ENCODE data around the gene LARGE1. TPM values are rescaled to one million over a fixed set of nuclear protein-coding genes. Genes with fewer than 3 reads are reported as not detected.

Gene LARGE1
- total and polyA plus RNA-seq, 9 of the 15 experiments (the other 6 are each of a cell fraction or from before 2014, with no cell fraction given), result 0.01 to 0.66 (median 0.14) TPM; not detected in 2

DNA sequence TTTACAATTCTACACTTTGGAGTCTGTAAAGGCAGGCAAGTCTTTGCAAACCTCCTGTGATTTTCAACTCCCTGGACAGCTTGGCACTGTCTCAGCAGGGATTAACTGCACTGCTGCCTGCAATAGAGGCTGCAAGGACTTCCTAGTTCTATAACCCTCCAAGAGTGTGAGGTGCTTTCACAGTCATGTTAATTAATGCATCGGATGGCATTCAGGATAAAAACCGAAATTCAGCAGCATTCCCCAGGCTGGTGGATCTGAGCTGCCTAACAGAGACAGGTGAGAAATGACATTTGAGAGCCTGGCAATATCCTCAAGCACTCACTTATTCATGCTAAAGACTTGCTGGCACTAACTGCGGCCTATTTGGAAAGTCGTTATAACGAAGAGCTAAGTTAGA, 85.0 kb downstream of the LARGE1 start:
- ChIA-PET CTCF (ENCODE audit: low intra/inter-chr PET ratio) (no interaction called here), POLR2A (no interaction called here)
- H2AFZ ChIP-seq (ENCODE audit: low read depth, low read length), result no peak overlapping the region
- no peaks in the 10 kb centered on the region for H3K79me2 ChIP-seq (ENCODE audit: control insufficient read depth, insufficient read depth, low read length)
- DNase-seq (ENCODE audit: extremely low read depth in 1 of 4, low spot score in 3 of 4) (no peak), ATAC-seq (no peak), FAIRE-seq (no peak)
- TF ChIP-seq ZBTB49 (CRISPR knock-in tag; IDR thresholded peaks at IDR 0.05; ENCODE audit: borderline replicate concordance), result no peak
- TF ChIP-seq HDAC3 (IDR thresholded peaks at IDR 0.05; ENCODE audit: borderline replicate concordance, partially characterized antibody), result no peak
- no peak for TF ChIP-seq KDM2B (CRISPR knock-in tag; IDR thresholded peaks at IDR 0.05)
- no peak for TF ChIP-seq ZKSCAN8 (CRISPR knock-in tag; IDR thresholded peaks at IDR 0.05)
- no peak for TF ChIP-seq BHLHE40 (IDR thresholded peaks at IDR 0.05; ENCODE audit: low read length)
- TF ChIP-seq, protein P1, sequence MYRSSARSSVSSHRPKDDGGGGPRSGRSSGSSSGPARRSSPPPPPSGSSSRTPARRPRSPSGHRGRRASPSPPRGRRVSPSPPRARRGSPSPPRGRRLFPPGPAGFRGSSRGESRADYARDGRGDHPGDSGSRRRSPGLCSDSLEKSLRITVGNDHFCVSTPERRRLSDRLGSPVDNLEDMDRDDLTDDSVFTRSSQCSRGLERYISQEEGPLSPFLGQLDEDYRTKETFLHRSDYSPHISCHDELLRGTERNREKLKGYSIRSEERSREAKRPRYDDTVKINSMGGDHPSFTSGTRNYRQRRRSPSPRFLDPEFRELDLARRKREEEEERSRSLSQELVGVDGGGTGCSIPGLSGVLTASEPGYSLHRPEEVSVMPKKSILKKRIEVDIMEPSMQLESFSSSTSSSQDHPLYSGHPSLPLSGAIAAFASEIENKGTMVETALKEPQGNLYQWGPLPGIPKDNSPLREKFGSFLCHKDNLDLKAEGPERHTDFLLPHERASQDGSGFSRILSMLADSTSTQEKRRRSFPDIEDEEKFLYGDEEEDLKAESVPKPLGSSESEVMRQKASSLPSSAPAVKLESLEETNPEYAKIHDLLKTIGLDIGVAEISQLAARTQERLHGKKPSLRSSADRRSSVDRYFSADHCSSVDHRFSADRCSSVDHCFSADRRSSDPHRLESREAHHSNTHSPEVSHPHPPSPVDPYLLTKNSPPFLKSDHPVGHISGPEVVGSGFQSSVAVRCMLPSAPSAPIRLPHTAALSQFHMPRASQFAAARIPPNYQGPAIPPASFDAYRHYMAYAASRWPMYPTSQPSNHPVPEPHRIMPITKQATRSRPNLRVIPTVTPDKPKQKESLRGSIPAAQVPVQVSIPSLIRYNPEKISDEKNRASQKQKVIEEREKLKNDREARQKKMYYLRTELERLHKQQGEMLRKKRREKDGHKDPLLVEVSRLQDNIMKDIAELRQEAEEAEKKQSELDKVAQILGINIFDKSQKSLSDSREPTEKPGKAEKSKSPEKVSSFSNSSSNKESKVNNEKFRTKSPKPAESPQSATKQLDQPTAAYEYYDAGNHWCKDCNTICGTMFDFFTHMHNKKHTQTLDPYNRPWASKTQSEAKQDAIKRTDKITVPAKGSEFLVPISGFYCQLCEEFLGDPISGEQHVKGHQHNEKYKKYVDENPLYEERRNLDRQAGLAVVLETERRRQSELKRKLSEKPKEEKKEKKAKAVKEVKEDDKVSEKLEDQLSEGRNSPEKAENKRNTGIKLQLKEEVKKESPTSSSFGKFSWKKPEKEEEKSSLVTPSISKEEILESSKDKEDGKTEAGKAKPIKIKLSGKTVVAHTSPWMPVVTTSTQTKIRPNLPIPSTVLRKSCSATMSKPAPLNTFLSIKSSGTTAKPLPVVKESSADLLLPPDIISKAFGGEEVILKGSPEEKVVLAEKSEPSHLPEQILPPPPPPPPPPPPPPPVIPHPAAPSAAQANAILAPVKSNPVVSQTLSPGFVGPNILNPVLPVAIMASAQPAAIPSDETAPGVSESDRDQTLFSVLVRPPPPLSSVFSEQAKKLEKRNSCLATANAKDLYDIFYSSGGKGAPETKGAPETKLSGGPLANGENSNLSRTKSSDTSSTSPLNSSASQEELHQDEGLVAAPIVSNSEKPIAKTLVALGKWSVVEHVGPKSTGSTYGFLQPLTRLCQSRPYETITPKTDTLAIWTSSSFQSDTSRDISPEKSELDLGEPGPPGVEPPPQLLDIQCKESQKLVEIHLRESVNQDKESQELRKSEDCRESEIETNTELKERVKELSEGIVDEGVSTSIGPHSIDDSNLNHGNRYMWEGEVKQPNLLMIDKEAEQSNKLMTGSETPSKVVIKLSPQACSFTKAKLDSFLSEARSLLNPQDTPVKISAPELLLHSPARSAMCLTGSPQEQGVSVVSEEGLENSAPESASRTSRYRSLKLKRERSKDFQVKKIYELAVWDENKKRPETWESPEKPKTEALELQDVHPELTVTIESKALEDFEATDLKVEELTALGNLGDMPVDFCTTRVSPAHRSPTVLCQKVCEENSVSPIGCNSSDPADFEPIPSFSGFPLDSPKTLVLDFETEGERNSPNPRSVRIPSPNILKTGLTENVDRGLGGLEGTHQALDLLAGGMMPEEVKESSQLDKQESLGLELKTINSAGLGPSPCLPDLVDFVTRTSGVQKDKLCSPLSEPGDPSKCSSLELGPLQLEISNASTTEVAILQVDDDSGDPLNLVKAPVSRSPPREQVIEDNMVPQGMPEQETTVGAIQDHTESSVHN (IDR thresholded peaks at IDR 0.05; ENCODE audit: borderline replicate concordance in 1 of 2, low read depth in 1 of 2), result no peak
- TF ChIP-seq ILF3 (IDR thresholded peaks at IDR 0.05; ENCODE audit: borderline replicate concordance), result no peak
- no peak overlapping the region for H3K9ac ChIP-seq (ENCODE audit: insufficient read depth in 1 of 2, low read depth in 2 of 2, low read length in 2 of 2)
- no peaks in the 10 kb centered on the region for H3K9me1 ChIP-seq (ENCODE audit: control insufficient read depth, insufficient read depth, low read length)
- H3K4me2 ChIP-seq (ENCODE audit: insufficient read depth, low read length), result no peak overlapping the region
- no peaks in the 10 kb centered on the region for H3K36me3 ChIP-seq (ENCODE audit: control insufficient read depth, insufficient read depth, low read length)
- no peaks in the 10 kb centered on the region for H3K9me3 ChIP-seq (replicated peaks; ENCODE audit: control insufficient read depth, insufficient read depth, low read depth, low read length)
- no peaks in the 10 kb centered on the region for H3K4me1 ChIP-seq (replicated peaks in 1 of 2; ENCODE audit: control insufficient read depth in 2 of 2, insufficient read depth in 2 of 2, low read length in 2 of 2)
- H4K20me1 ChIP-seq (replicated peaks; ENCODE audit: control insufficient read depth, insufficient read depth, low read length), result no peaks in the 10 kb centered on the region
- no peaks in the 10 kb centered on the region for H3K27me3 ChIP-seq (ENCODE audit: control insufficient read depth in 2 of 2, insufficient read depth in 2 of 2, low read length in 2 of 2)
- H3K4me3 ChIP-seq, result no peak overlapping the region
- no TSS peak for BruUV-seq (replicated peaks)
- 10% methylated on average over 5 of the region's 5 CpGs for WGBS (ENCODE audit: insufficient coverage, low coverage, missing lambda C conversion rate)
- in situ Hi-C loops (cut with MboI) (no loop called here), intact Hi-C loops (cut with micrococcal nuclease) (no loop called here)
- H3K27ac ChIP-seq (ENCODE audit: extremely low read depth, low read depth, low read length), result no peak overlapping the region

All from K562 (cell line).